Epithelial cell of alveolus of lung (primary cell): ENCODE data around the gene IGBP1. TPM values are rescaled to one million over a fixed set of nuclear protein-coding genes. Genes with fewer than 3 reads are reported as not detected.

Experiments
- total RNA-seq: library from RNA; depleted of rRNA; stranded (reverse); fragments of >200 nt; gene quantifications from 2 replicates; pipeline ENCODE4 v1.2.1, GENCODE V29; 2015

IGBP1 gene
- total RNA-seq: 56.8 and 92.4 TPM in 2 replicates

DNA sequence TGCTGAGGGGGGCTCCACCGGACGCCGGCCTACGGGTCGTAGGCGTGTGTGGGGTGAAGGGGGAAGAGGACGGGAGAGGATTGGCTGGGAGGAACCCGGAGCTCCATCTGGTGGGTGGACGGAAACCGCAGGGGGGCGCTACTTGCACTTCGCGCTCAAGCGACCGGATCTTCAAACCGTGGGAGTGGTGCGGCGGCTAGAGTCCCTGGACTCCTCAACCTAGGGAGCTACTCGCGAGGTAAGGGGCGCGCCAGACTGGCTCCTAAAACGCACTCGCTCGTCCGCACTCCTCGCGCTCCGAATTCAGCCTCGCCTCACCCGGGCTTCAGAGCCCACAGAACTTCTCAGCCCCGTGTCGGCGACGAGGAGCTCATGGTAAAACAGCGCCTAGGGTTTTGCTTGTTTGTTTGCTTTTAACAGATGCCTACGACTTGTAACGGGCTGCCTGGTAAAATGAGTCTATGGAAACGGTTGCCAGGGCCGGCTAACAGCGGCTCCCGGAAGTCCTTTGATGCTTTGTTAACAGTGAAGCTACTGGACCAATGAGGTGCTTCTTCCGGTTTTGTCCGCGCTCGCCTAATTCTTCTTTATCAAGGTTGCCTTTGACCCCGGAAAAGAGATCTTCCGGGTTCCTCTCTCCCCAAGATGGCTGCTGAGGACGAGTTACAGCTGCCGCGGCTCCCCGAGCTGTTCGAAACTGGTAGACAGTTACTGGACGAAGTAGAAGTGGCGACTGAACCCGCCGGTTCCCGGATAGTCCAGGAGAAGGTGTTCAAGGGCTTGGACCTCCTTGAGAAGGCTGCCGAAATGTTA lies at the start of gene IGBP1:
IGBP1 (plus strand) TSS at position 145 of the 813 bp plus-strand sequence; CDS start at position 646, 501 bp downstream.

GRCh38 chrX:70176938-70177533 lies 43.8 kb downstream of the IGBP1 start, which contains the start of gene DGAT2L6:
DGAT2L6 (plus strand) TSS chrX:70177483; CDS start chrX:70177583, 100 bp downstream.

Other genes with a start within 250 kb of the IGBP1 start
- gene AWAT2, start 83.5 kb upstream of the IGBP1 start, total RNA-seq: not detected in 2 replicates
- not detected in 2 replicates for gene OTUD6A, start 71.0 kb upstream of the IGBP1 start, total RNA-seq
- gene DGAT2L6, start 44.0 kb downstream of the IGBP1 start, total RNA-seq: not detected in 2 replicates
- gene AWAT1, start 101.2 kb downstream of the IGBP1 start, total RNA-seq: not detected in 2 replicates
- 0.13 TPM in 1 of 2 replicates, not detected in the other for gene P2RY4, start 126.8 kb downstream of the IGBP1 start, total RNA-seq
- not detected in 2 replicates for gene ARR3, start 134.9 kb downstream of the IGBP1 start, total RNA-seq
- gene RAB41, start 148.7 kb downstream of the IGBP1 start, total RNA-seq: not detected in 2 replicates
- gene PDZD11, start 156.5 kb downstream of the IGBP1 start, total RNA-seq: 45.1 and 67.9 TPM in 2 replicates
- 6.8 and 11.5 TPM in 2 replicates for gene KIF4A, start 156.7 kb downstream of the IGBP1 start, total RNA-seq